ENCODE measurements around the gene MYLK4. TPM values are rescaled to one million over a fixed set of nuclear protein-coding genes. Genes with fewer than 3 reads are reported as not detected.

MYLK4 gene
- polyA plus RNA-seq, 1 donor from 2014 or later = 0.08 TPM

DNA sequence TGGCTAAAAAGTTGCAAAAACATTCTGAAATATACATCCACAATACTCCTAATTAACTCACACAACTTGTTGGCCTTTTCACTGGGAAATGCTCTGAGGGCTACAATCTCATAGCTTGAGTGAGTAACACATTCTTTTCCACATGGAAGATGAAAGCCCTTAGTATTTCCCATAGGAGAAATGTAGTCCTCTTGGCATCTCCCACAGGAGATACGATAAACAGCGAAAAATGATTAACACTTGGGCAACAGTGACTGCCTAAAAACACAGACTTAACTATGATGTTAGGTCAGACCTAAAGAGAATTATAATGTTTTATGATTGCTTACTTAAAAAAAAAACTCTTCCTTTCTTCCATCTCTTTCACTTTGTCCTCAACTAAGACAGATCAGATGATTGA, 9.0 kb downstream of the MYLK4 start:
- Mint-ChIP-seq H3K27me3 (no peaks in the 10 kb centered on the region), H3K4me1 (no peaks in the 10 kb centered on the region), H3K36me3 (peaks cover 2% of the 10 kb centered on the region)

DNA sequence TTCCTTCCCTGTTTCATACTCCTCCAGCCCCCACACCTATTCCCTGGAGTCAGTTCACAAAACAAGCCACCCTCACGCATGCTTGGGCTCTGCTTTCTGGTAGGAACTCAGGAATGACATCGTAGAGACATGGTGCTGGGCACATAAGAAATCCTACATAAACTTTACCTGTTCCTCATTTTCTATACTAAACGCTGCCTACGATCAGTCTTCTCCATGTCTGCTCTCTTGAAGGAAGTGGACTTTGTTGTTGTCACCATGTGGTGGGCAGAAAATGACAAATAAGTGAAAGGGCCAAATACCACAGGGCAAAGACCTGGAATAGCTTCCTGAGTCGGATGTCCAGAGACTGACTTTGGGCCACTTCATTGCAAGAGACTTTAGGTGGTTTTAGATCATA, 10.1 kb downstream of the MYLK4 start:
- Mint-ChIP-seq H3K4me3 (no peak overlapping the region), H3K9me3 (no peaks in the 10 kb centered on the region), H3K27me3 (no peaks in the 10 kb centered on the region), H3K4me1 (no peaks in the 10 kb centered on the region), H3K27ac (no peak overlapping the region), H3K36me3 (peaks cover 3% of the 10 kb centered on the region)

More for the DNA sequence above, 9.0 kb downstream of the MYLK4 start:
- no peak overlapping the region for H3K4me3 Mint-ChIP-seq
- H3K27ac Mint-ChIP-seq = no peak overlapping the region
- H3K9me3 Mint-ChIP-seq = no peaks in the 10 kb centered on the region

DNA sequence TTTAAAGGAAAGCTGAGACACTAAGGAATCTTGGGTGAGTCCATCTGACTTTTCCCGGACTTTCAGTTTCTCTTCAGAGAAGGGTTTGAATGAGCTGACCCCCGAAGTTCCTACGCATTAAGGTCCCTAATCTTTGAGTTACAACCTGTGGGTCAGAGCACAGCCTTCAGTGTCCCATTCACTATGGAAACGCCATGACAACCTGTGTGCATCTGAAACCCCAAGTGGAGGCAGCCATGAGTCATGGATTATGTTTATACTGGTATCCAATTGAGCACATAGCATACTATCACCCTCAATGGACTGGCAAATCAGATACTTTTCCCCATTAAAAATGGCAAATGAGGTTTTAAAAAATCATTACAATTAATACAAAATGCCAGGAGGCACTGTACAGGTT, 11.4 kb downstream of the MYLK4 start:
- Mint-ChIP-seq H3K36me3 (peaks cover 3% of the 10 kb centered on the region), H3K4me1 (no peaks in the 10 kb centered on the region), H3K4me3 (no peak overlapping the region), H3K27me3 (no peaks in the 10 kb centered on the region), H3K9me3 (no peaks in the 10 kb centered on the region), H3K27ac (no peak overlapping the region)

DNA sequence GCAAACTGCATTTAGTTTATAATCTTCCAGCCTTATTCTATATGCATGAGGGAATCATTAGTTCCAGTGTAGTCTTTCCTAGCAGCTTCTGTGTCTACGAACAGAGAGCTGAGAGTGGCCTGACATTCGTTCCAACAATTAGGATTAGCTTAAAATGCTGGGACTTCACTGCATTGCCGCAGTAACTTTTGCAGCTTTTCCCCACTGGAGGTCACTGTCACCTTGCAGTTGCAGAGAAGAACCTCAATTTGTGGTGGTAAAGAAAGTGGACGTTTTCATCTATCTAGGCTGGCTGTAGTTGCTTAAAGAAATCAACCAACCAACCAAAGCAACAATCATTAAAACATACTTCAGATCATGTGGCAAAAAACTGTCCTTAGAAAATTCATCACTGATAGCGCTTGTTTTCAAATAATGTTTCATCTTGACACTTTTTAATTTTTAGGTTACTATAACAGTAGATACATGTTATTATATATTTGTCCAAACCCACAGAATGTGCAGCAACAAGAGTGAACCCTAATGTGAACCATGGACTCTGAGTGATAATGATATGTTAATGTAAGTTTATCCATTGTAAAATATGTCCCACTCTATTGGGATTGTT, 12.2 kb downstream of the MYLK4 start:
- Mint-ChIP-seq H3K27ac (no peak overlapping the region), H3K4me1 (peaks cover 0 to 4% (median 0%) of the 10 kb centered on the region in 3 donors), H3K4me3 (no peak overlapping the region), H3K9me3 (no peaks in the 10 kb centered on the region), H3K27me3 (no peaks in the 10 kb centered on the region), H3K36me3 (peaks cover 3% of the 10 kb centered on the region)

DNA sequence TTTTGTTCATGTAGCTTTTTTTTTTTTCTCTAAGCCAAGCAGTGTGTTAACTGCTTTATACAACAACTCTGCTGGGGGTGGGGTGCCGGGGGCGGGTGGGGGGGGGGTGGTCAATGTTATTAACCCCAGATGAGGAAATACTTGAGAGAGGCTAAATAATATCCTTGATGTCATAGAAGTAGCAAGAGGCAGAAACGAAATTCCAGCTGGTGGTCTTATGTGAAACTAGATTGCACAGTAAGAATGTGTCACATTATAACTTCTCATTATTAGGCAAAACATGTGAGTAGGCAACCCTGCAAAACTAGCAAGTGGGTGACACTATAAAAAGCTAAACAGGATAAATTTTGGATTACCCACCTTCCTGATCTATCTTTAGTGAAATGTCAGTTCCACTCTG, 12.8 kb downstream of the MYLK4 start:
- peaks cover 0 to 10% (median 0%) of the 10 kb centered on the region in 3 donors for H3K4me1 Mint-ChIP-seq
- no peak overlapping the region for H3K27ac Mint-ChIP-seq
- H3K27me3 Mint-ChIP-seq = no peaks in the 10 kb centered on the region
- H3K9me3 Mint-ChIP-seq = no peaks in the 10 kb centered on the region
- no peak overlapping the region for H3K4me3 Mint-ChIP-seq
- peaks cover 3% of the 10 kb centered on the region for H3K36me3 Mint-ChIP-seq

DNA sequence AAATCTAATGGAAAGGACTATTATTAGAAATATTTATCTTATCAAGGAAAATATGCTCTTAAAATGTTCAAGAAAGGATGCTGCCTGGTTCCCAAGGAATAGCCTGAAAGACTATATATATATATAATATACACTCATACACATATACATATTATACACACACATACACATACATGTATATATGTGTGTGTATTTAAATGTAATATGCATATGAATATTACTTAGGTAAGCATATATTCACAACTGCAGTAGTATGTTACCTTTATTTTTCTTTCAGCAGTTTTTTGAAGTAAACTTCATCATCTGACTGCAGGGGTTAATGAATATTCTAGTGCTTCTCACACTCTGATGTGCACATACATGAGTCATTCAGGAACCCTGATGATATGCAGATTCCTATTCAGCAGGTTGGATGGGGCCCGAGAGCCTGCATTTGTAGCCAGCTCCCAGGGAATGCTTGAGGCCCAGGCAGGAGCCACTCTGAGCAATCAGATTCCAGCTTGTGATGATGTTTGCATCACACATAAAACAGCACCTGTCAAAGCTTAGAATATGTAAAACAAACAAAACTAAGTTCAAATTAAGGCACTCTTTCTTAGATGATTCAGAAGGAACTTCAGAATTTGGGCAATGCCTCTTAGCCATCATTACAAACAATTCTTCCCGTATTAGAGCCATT, 16.1 kb downstream of the MYLK4 start:
- peak overlapping the region in 1 of 3 donors; percentile 95 for H3K27ac Mint-ChIP-seq
- H3K4me3 Mint-ChIP-seq = no peak overlapping the region

DNA sequence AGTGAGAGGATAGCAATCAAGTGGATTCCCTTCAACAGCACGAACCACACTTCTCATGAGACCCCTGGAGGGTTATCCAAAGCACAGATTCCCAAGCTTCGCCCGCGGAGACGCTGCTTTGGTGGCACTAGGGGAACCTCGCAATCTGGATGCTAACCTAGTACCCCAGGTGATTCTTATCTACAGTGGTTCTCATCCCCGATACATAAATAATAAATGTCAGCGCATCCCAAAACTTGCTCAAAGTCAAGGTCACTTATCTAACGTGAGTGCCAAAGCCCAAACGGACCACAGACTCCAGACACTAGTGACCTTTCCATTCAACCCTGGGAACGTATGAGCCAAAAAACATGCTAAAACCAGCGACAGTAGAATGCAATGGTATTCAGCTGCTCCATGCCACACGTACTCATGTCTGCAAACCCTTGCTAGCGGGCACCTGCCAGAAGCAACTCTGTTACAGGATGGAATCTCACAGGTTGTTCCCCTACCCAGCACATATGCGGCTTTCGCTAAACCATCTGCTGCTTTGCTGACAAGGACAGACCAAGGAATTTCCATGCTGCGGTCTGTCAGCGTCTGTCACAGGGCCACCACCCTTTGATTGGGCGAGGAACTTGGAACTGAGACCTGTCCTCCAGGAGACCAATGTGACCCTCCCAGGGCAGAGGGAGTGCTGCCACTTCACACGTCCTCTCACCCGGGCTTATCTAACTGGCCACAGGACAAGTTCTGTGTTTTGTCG, 16.8 kb downstream of the MYLK4 start:
- H3K4me3 Mint-ChIP-seq = peak overlapping the region in 1 of 4 donors; percentile 51
- H3K9me3 Mint-ChIP-seq = peaks cover 0 to 8% (median 3%) of the 10 kb centered on the region in 3 donors
- H3K27ac Mint-ChIP-seq = peak overlapping the region; percentile 3 to 95 (median 63)
- H3K27me3 Mint-ChIP-seq = no peaks in the 10 kb centered on the region
- H3K4me1 Mint-ChIP-seq = peaks cover 0 to 12% (median 0%) of the 10 kb centered on the region in 3 donors
- H3K36me3 Mint-ChIP-seq = peaks cover 3% of the 10 kb centered on the region

More for the DNA sequence above, 16.1 kb downstream of the MYLK4 start:
- H3K9me3 Mint-ChIP-seq = peaks cover 0 to 8% (median 3%) of the 10 kb centered on the region in 3 donors
- peaks cover 3% of the 10 kb centered on the region for H3K36me3 Mint-ChIP-seq
- H3K4me1 Mint-ChIP-seq = peaks cover 0 to 12% (median 0%) of the 10 kb centered on the region in 3 donors
- no peaks in the 10 kb centered on the region for H3K27me3 Mint-ChIP-seq

DNA sequence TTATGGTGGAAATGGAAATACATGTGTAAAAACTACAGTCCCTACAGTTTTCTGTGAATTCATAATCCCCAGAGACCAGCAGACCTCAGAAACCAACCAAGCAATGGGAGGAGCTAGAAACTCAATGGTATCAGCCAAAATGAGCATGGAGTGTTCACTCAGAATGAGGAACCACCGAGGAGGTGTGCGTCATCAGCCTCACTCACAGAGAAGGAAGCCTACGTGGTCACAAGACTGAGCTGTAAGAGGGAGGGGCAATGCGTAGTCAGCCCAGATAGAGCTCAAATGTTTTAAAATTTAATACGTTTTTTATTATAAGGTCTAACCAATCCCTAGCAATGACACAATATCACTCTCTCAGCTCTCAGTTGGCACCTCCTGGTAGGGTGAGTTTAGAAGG, 17.4 kb downstream of the MYLK4 start:
- peak overlapping the region in 1 of 4 donors; percentile 51 for H3K4me3 Mint-ChIP-seq
- H3K9me3 Mint-ChIP-seq = peaks cover 0 to 8% (median 3%) of the 10 kb centered on the region in 3 donors
- H3K27ac Mint-ChIP-seq = peak overlapping the region; percentile 3 to 95 (median 63)
- H3K4me1 Mint-ChIP-seq = peaks cover 0 to 12% (median 0%) of the 10 kb centered on the region in 3 donors
- H3K27me3 Mint-ChIP-seq = no peaks in the 10 kb centered on the region
- H3K36me3 Mint-ChIP-seq = peaks cover 3% of the 10 kb centered on the region

DNA sequence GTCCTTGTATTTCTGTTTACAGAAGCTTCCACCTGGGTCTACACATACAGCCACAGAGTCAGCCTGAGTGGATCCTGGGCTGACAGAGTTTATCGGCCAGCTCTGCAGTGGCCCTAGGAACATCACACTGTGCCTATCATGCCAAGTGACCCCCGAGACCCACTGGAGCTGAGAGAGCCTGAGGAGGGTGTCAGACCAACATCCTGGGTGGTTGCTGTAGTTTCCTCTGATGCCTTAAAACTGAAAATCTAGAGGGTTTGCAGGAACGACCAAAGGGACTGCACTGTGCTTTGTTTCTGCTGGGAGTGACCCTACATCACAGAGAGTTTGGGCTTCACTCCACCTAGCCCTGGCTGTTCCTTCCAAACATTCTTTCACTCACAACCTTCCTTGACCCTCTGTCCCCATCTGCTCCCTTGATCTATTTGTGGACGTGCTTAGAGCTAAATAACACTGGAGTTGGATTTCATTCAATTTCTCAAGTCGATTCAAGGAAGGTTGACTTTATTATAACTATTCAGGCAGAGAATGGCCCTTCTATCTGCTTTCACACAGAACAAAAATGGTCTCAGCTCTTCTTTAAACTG, 18.1 kb downstream of the MYLK4 start:
- Mint-ChIP-seq H3K27ac (no peak overlapping the region), H3K4me1 (peaks cover 0 to 12% (median 0%) of the 10 kb centered on the region in 3 donors), H3K36me3 (peaks cover 3% of the 10 kb centered on the region), H3K9me3 (peaks cover 0 to 8% (median 3%) of the 10 kb centered on the region in 3 donors), H3K27me3 (no peaks in the 10 kb centered on the region), H3K4me3 (peak overlapping the region in 1 of 4 donors; percentile 57)

DNA sequence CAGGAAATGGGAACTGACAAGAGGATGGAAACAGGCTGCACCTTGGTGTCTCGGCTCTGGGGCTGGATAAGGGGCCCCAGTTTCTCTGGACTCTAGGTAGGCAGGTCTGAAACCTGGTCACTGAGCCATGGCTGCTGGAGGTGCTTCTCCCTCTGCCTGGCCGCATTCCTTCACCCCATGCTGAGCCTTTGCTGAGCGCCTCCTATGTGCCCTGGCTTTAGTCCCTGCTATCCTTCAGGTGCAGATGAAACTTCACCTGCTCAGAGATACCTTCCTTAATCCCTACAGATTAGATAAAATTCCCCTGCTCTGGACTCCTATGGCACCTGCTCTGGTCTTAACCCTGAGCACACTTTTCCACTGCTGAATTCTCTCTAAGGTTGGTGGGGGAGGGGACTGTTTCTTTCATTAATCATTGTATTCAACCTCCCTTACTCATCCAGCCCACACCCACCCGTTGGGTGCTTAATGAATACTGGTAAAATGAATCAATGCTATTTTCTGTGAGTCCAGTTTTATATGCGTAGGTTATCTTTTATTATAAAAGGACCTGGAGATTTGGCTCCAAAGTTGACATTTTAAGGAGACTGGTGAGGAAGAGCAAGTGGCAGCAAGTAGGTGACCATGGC, 19.3 kb downstream of the MYLK4 start:
- Mint-ChIP-seq H3K27ac (no peak overlapping the region), H3K27me3 (no peaks in the 10 kb centered on the region), H3K9me3 (peaks cover 0 to 8% (median 3%) of the 10 kb centered on the region in 3 donors), H3K36me3 (peaks cover 1% of the 10 kb centered on the region), H3K4me1 (peaks cover 0 to 12% (median 0%) of the 10 kb centered on the region in 3 donors), H3K4me3 (no peak overlapping the region)

DNA sequence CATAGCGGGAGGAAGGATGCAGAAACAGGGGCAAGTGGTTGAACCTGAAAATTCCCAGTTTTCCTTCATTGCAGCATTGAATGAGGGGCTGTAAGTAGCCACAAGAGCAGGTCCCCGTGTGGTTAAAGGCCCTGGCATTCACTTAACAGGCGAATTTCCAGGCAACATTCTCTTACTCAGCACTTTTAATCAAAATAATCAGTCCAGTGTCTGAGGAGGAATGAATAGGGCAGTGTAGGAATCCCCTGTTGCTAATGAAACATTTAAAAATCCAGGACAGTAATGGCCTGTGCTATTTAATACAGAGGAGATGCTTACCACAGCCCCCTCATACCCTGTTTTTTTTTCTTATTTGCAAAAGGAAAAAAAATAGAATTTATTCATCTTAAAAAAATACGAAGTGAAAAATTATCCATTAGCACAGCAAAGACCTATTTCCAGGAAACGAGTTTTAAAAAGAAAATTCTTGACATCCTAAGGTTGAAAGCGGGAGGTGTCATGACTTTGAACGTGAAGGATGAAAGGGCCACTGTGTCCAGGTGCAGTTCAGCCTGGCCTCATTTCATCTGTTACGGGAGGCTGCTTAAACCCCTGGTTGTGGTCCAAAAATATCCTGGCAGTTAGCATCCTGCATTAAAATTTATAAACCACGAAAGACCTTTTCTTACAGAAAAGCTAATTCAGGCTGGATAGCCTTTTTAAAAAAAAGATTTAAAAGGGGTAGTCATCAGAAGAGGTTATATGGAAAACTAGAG, 20.2 kb downstream of the MYLK4 start:
- Mint-ChIP-seq H3K4me1 (peaks cover 3 to 14% (median 5%) of the 10 kb centered on the region in 3 donors), H3K27ac (no peak overlapping the region), H3K27me3 (peaks cover 3% of the 10 kb centered on the region), H3K9me3 (peaks cover 0 to 8% (median 3%) of the 10 kb centered on the region in 3 donors), H3K36me3 (no peaks in the 10 kb centered on the region), H3K4me3 (no peak overlapping the region)

DNA sequence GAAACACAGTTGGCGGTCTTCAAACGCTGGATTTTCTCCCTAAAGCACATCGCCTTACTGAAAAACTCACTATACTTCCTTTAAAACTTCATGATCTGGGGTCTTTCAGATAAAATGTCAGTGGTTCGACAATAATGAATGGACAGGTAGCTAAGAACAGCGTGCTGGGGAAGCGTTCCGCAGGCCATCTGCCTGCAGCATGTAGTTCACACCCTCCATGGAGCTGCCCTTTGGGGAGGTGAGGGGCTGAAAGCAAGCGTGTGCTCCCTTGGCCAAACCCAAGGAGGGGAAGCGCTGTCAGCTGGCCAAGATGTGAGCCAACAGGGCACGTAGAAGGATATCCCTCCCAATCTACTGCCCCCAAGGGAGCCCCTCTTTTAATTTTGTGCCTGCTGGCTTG, 20.8 kb downstream of the MYLK4 start:
- Mint-ChIP-seq H3K36me3 (no peaks in the 10 kb centered on the region), H3K27me3 (peaks cover 3% of the 10 kb centered on the region), H3K4me3 (no peak overlapping the region), H3K9me3 (peaks cover 0 to 10% (median 3%) of the 10 kb centered on the region in 3 donors), H3K4me1 (peaks cover 3 to 14% (median 5%) of the 10 kb centered on the region in 3 donors), H3K27ac (no peak overlapping the region)

DNA sequence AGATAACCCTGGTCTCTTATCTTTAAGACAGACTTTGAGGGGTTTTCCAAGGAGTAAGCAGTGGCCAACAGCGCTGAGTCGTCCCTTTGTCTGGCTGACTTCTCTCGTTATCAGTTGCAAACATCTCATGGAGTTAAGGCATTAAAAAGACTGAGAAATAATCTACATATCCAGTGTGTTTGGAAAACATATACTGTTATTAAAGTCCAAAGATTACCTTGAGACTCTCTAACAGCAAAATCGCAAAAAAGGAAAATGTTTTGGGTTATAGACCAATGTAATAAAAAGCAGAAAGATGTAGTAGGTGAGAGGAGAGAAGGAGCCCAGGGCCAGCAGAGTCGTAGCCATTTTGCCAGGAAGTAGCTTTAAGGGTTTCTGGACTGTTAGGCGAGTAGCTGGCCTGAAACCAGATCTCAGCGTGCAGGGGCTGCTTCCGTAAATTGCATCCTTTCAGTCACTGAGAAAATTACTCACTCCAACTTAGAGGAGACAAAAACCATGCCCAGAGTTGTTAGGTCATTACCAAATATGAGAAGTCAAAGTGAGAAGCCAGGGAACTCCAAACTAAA, 24.6 kb downstream of the MYLK4 start:
- Mint-ChIP-seq H3K27ac (no peak overlapping the region), H3K9me3 (peaks cover 0 to 12% (median 6%) of the 10 kb centered on the region in 3 donors), H3K36me3 (no peaks in the 10 kb centered on the region), H3K4me1 (peaks cover 2 to 5% (median 3%) of the 10 kb centered on the region in 3 donors), H3K27me3 (peaks cover 6% of the 10 kb centered on the region), H3K4me3 (peak overlapping the region in 1 of 4 donors; percentile 33)

Data from IgD-negative memory B cell (primary cell).